H1 (cell line): Measurements from ENCODE around the gene DPY19L1. TPM values are rescaled to one million over a fixed set of nuclear protein-coding genes. Genes with fewer than 3 reads are reported as not detected.

Experiments
- CTCF ChIA-PET: fragments of 300-600 bp; sonication (Branson Sonifier 250); formaldehyde crosslinking; loops from one replicate; lab custom pipeline; 2021; ENCODE audit not compliant: partially characterized antibody; lab: Charles Lee
- POLR2A ChIA-PET: fragments of 300-600 bp; sonication (Branson Sonifier 250); formaldehyde crosslinking; loops from one replicate; lab custom pipeline; 2021; ENCODE audit warnings: inconsistent platforms; ENCODE audit not compliant: partially characterized antibody; lab: Charles Lee
- DNase-seq, 2 experiments: peaks; one replicate each; pipeline versions ENCODE4 v3.0.0 to v3.0.0-alpha.2; 2010 to 2022; ENCODE audit warnings: low spot score in 2 of 2, low read depth in 1 of 2, mixed read lengths in 1 of 2
- FAIRE-seq: peaks from 2 replicates; lab custom pipeline; 2011; peaks lifted over from hg19 to GRCh38; lab: Jason Lieb, UNC
- H2AFZ ChIP-seq: 2 replicates; pipeline ENCODE4 v1.8.1; 2012; ENCODE audit warnings: low read length, inconsistent platforms
- H2AK5ac ChIP-seq: 2 replicates; pipeline ENCODE4 v1.6.1; 2013; ENCODE audit warnings: low read depth, low read length
- H2BK120ac ChIP-seq: replicated peaks from 2 replicates; pipeline ENCODE3; 2013; ENCODE audit warnings: low read depth, low read length, inconsistent platforms
- H2BK12ac ChIP-seq: 2 replicates; pipeline ENCODE4 v1.6.1; 2013; ENCODE audit warnings: low read depth, low read length
- H2BK15ac ChIP-seq: 2 replicates; pipeline ENCODE4 v1.6.1; 2013; ENCODE audit warnings: low read length
- H2BK20ac ChIP-seq: 2 replicates; pipeline ENCODE4 v1.6.1; 2013; ENCODE audit warnings: low read length
- H2BK5ac ChIP-seq: 2 replicates; pipeline ENCODE4 v1.6.1; 2013; ENCODE audit warnings: low read depth, low read length
- H3K14ac ChIP-seq: 2 replicates; pipeline ENCODE4 v1.6.1; 2013; ENCODE audit warnings: inconsistent platforms; ENCODE audit not compliant: insufficient read length
- H3K18ac ChIP-seq: 2 replicates; pipeline ENCODE4 v1.6.1; 2013; ENCODE audit warnings: low read length; ENCODE audit errors: extremely low read depth
- H3K23ac ChIP-seq: 2 replicates; pipeline ENCODE4 v1.6.1; 2013; ENCODE audit warnings: inconsistent platforms; ENCODE audit not compliant: insufficient read length
- H3K23me2 ChIP-seq: 2 replicates; pipeline ENCODE4 v1.6.1; 2013; ENCODE audit warnings: low read depth, low read length
- H3K27ac ChIP-seq: 2 replicates; pipeline ENCODE4 v1.6.1; 2011; ENCODE audit warnings: low read depth, low read length, inconsistent platforms
- H3K27me3 ChIP-seq, 4 experiments: replicated peaks in 1 of 4; 1 replicate in 1 of 4; 2 replicates in 3 of 4; pipeline versions ENCODE4 v1.6.1 to v1.8.1; 2011 to 2013; ENCODE audit warnings: low read length in 3 of 4, mild to moderate bottlenecking in 3 of 4, inconsistent platforms in 2 of 4, mixed read lengths in 2 of 4, moderate library complexity in 1 of 4; ENCODE audit not compliant: control insufficient read depth in 3 of 4, insufficient read depth in 3 of 4; ENCODE audit errors: extremely low read depth in 1 of 4
- H3K36me3 ChIP-seq, 4 experiments: 2 replicates each; pipeline versions ENCODE4 v1.6.1 to v1.8.1; 2011 to 2013; ENCODE audit warnings: mild to moderate bottlenecking in 4 of 4, low read length in 3 of 4, moderate library complexity in 2 of 4, control low read depth in 1 of 4, inconsistent platforms in 1 of 4; ENCODE audit not compliant: insufficient read depth in 4 of 4, control insufficient read depth in 2 of 4
- H3K4ac ChIP-seq: replicated peaks from 2 replicates; pipeline ENCODE3; 2013; ENCODE audit warnings: low read length, low read depth, mixed read lengths, inconsistent platforms; ENCODE audit not compliant: insufficient read length
- H3K4me1 ChIP-seq, 4 experiments: replicated peaks in 1 of 4; 1 replicate in 1 of 4; 2 replicates in 3 of 4; pipeline versions ENCODE4 v1.6.1 to v1.8.1; 2011 to 2013; ENCODE audit warnings: low read length in 3 of 4, inconsistent platforms in 2 of 4, mixed read lengths in 1 of 4; ENCODE audit not compliant: insufficient read depth in 4 of 4, control insufficient read depth in 3 of 4
- H3K4me2 ChIP-seq, 2 experiments: 2 replicates each; pipeline versions ENCODE4 v1.6.1 to v1.8.1; 2011 to 2013; ENCODE audit warnings: low read depth in 2 of 2, low read length in 2 of 2, control low read depth in 1 of 2, inconsistent platforms in 1 of 2, mild to moderate bottlenecking in 1 of 2; ENCODE audit not compliant: insufficient read depth in 1 of 2
- H3K4me3 ChIP-seq, 4 experiments: fragments of 200-600, 300-600 bp in 1 of 4; sonication (generic), shearing (Covaris generic), sonication (Bioruptor Twin) in 1 of 4; 2 replicates each; pipeline versions ENCODE4 v1.5.1 to v1.8.1; 2011 to 2016; ENCODE audit warnings: low read length in 4 of 4, low read depth in 3 of 4, control low read depth in 2 of 4, inconsistent platforms in 2 of 4, mild to moderate bottlenecking in 2 of 4, mixed read lengths in 1 of 4, moderate library complexity in 1 of 4; ENCODE audit not compliant: insufficient read depth in 2 of 4; ENCODE audit errors: extremely low read depth in 1 of 4
- H3K56ac ChIP-seq: replicated peaks from 2 replicates; pipeline ENCODE3; 2013; ENCODE audit warnings: low read depth, mild to moderate bottlenecking, mixed read lengths, low read length, inconsistent platforms; ENCODE audit not compliant: insufficient read length
- H3K79me1 ChIP-seq: 2 replicates; pipeline ENCODE4 v1.6.1; 2013; ENCODE audit warnings: low read depth, low read length, control low read depth
- H3K79me2 ChIP-seq, 2 experiments: 2 replicates each; pipeline versions ENCODE4 v1.6.1 to v1.8.1; 2012 to 2013; ENCODE audit warnings: low read length in 2 of 2, mild to moderate bottlenecking in 2 of 2, inconsistent platforms in 1 of 2; ENCODE audit not compliant: insufficient read depth in 2 of 2, control insufficient read depth in 1 of 2
- H3K9ac ChIP-seq, 4 experiments: replicated peaks in 1 of 4; 1 replicate in 1 of 4; 2 replicates in 3 of 4; pipeline versions ENCODE4 v1.6.1 to v1.8.1; 2011 to 2013; ENCODE audit warnings: low read depth in 3 of 4, low read length in 3 of 4, control low read depth in 2 of 4, mild to moderate bottlenecking in 2 of 4, moderate library complexity in 2 of 4, inconsistent platforms in 1 of 4; ENCODE audit errors: extremely low read depth in 1 of 4
- H3K9me3 ChIP-seq, 2 experiments: 2 replicates each; pipeline versions ENCODE4 v1.6.1 to v1.8.1; 2012 to 2013; ENCODE audit warnings: mild to moderate bottlenecking in 2 of 2, moderate library complexity in 2 of 2, control low read depth in 1 of 2, inconsistent platforms in 1 of 2, low read depth in 1 of 2, low read length in 1 of 2, mixed read lengths in 1 of 2; ENCODE audit not compliant: insufficient read depth in 2 of 2
- H4K20me1 ChIP-seq, 2 experiments: replicated peaks in 1 of 2; 2 replicates each; pipeline versions ENCODE3 to v1.8.1; 2011 to 2013; ENCODE audit warnings: inconsistent platforms in 2 of 2, low read length in 2 of 2, mild to moderate bottlenecking in 1 of 2; ENCODE audit not compliant: insufficient read depth in 2 of 2, control insufficient read depth in 1 of 2
- H4K5ac ChIP-seq: 2 replicates; pipeline ENCODE4 v1.6.1; 2013; ENCODE audit warnings: low read length, low read depth, mixed read lengths, inconsistent platforms; ENCODE audit not compliant: insufficient read length
- H4K8ac ChIP-seq: 2 replicates; pipeline ENCODE4 v1.8.0; 2013; ENCODE audit warnings: mild to moderate bottlenecking, moderate library complexity, low read length, inconsistent platforms; ENCODE audit not compliant: insufficient read depth; ENCODE audit errors: extremely low read depth
- H4K91ac ChIP-seq: replicated peaks from 2 replicates; pipeline ENCODE3; 2013; ENCODE audit warnings: low read length, mixed read lengths, inconsistent platforms; ENCODE audit not compliant: insufficient read length
- ASH2L ChIP-seq: fragments of 200-600, 300-600 bp; sonication (generic); IDR thresholded peaks from one replicate; pipeline ENCODE4 v1.7.1; 2017; ENCODE audit warnings: low read length
- ATF3 ChIP-seq: IDR thresholded peaks from 2 replicates; pipeline ENCODE4 v1.6.1; 2011; ENCODE audit warnings: low read depth, mild to moderate bottlenecking, low read length; ENCODE audit not compliant: insufficient read depth
- GABPA ChIP-seq: IDR thresholded peaks from 2 replicates; pipeline ENCODE4 v1.6.1; 2011; ENCODE audit warnings: mild to moderate bottlenecking, low read length, moderate library complexity, borderline replicate concordance; ENCODE audit not compliant: insufficient read depth
- MAFK ChIP-seq: IDR thresholded peaks from 2 replicates; pipeline ENCODE4 v1.6.1; 2012; ENCODE audit warnings: low read depth, mild to moderate bottlenecking, improper control_type of control experiment, low read length
- NANOG ChIP-seq: IDR thresholded peaks from 2 replicates; pipeline ENCODE4 v1.6.1; 2011; ENCODE audit warnings: low read length, low read depth, mild to moderate bottlenecking, inconsistent platforms; ENCODE audit not compliant: insufficient read depth, poor library complexity, severe bottlenecking
- RBBP5 ChIP-seq: IDR thresholded peaks from 2 replicates; pipeline ENCODE4 v1.7.1; 2012; ENCODE audit warnings: low read depth, mild to moderate bottlenecking, inconsistent platforms, low read length, moderate library complexity, borderline replicate concordance
- RFX5 ChIP-seq: IDR thresholded peaks from 2 replicates; pipeline ENCODE4 v1.6.1; 2011; ENCODE audit warnings: low read depth, low read length, improper control_type of control experiment, borderline replicate concordance
- SP1 ChIP-seq: IDR thresholded peaks from 2 replicates; pipeline ENCODE4 v1.6.1; 2011; ENCODE audit warnings: low read depth, low read length
- SUZ12 ChIP-seq: fragments of 200-600 bp; sonication (generic); IDR thresholded peaks from 2 replicates; pipeline ENCODE4 v1.6.1; 2012; ENCODE audit warnings: mild to moderate bottlenecking, inconsistent platforms, low read length, moderate library complexity, mixed read lengths
- TAF7 ChIP-seq: optimal IDR thresholded peaks from 2 replicates; pipeline ENCODE3; 2011; ENCODE audit warnings: low read depth, mild to moderate bottlenecking, inconsistent platforms, low read length, moderate library complexity, borderline replicate concordance
- TEAD4 ChIP-seq: IDR thresholded peaks from 2 replicates; pipeline ENCODE4 v1.6.1; 2012; ENCODE audit warnings: low read depth, low read length, inconsistent platforms, mixed read lengths
- USF2 ChIP-seq: IDR thresholded peaks from 2 replicates; pipeline ENCODE4 v1.6.1; 2011; ENCODE audit warnings: low read length, improper control_type of control experiment
- polyA plus RNA-seq, 7 experiments: library from polyadenylated mRNA; depleted of rRNA in 3 of 7; stranded (reverse) in 5 of 7; unstranded in 2 of 7; fragments of >200 nt in 5 of 7; fragments of 200-250 nt in 2 of 7; gene quantifications; 1 replicate in 5 of 7; 2 replicates in 1 of 7; 4 replicates in 1 of 7; pipeline versions ENCODE4 v1.2.1 to v1.2.3, GENCODE V29; 2011 to 2013; ENCODE audit warnings: missing spikeins in 2 of 7, mixed read lengths in 2 of 7
- total RNA-seq: library from RNA; stranded (reverse); fragmentation: NEBNext Ultra II Directional; extraction: Animal tissue kit (Norgen Biotek cat#: 25700); gene quantifications from 2 replicates; pipeline ENCODE4 v1.2.1, GENCODE V29; 2021
- TF ChIP-seq, protein P1 (sequence below): IDR thresholded peaks from 2 replicates; pipeline ENCODE4 v1.6.1; 2012; ENCODE audit warnings: inconsistent platforms

DPY19L1 gene
- total and polyA plus RNA-seq, 2 of the 8 experiments (the other 6 are each of a cell fraction or from before 2014, with no cell fraction given) = 14.1 to 23.3 TPM

GRCh38 chr7:34949361-34949760 lies 87.9 kb downstream of the DPY19L1 start:
- ChIA-PET CTCF (no interaction called here), POLR2A (no interaction called here)
- Histone ChIP-seq H3K79me1 (no peaks in the 10 kb centered on the region), H2AFZ (no peak overlapping the region), H3K4ac (no peak overlapping the region), H3K79me2 (no peaks in the 10 kb centered on the region), H4K5ac (no peak overlapping the region), H3K4me3 (no peak overlapping the region), H3K27me3 (no peaks in the 10 kb centered on the region), H4K91ac (no peak overlapping the region), H2BK5ac (no peak overlapping the region), H2BK15ac (no peak overlapping the region), H2AK5ac (no peak overlapping the region), H4K20me1 (no peaks in the 10 kb centered on the region), H3K9ac (no peak overlapping the region), H3K4me2 (no peak overlapping the region), H2BK20ac (no peak overlapping the region), H2BK120ac (no peak overlapping the region), H3K23ac (no peak overlapping the region), H3K18ac (no peak overlapping the region), H2BK12ac (no peak overlapping the region), H4K8ac (no peak overlapping the region), H3K56ac (no peak overlapping the region), H3K14ac (no peak overlapping the region), H3K9me3 (no peaks in the 10 kb centered on the region), H3K23me2 (no peaks in the 10 kb centered on the region), H3K4me1 (peaks cover 0 to 3% (median 1%) of the 10 kb centered on the region in 4 experiments; a peak in 3 of 7 replicates), H3K27ac (no peak overlapping the region), H3K36me3 (no peaks in the 10 kb centered on the region)
- no peak for TF ChIP-seq RFX5
- TF ChIP-seq ATF3 = no peak
- no peak for TF ChIP-seq GABPA
- no peak for TF ChIP-seq SUZ12
- no peak for TF ChIP-seq TAF7
- TF ChIP-seq, protein P1, sequence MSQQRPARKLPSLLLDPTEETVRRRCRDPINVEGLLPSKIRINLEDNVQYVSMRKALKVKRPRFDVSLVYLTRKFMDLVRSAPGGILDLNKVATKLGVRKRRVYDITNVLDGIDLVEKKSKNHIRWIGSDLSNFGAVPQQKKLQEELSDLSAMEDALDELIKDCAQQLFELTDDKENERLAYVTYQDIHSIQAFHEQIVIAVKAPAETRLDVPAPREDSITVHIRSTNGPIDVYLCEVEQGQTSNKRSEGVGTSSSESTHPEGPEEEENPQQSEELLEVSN = no peak
- no peak for TF ChIP-seq NANOG
- no peak for TF ChIP-seq SP1
- no peak for TF ChIP-seq USF2
- TF ChIP-seq RBBP5 = no peak
- no peak for TF ChIP-seq ASH2L
- TF ChIP-seq MAFK = no peak
- no peak for TF ChIP-seq TEAD4
- FAIRE-seq (no peak), DNase-seq (no peak)
